Pancreas (tissue), 10 donors: ENCODE results near the gene GATA6. TPM values are rescaled to one million over a fixed set of nuclear protein-coding genes. Genes with fewer than 3 reads are reported as not detected.
A peak's percentile ranks its signal among the peaks of the same experiment; 100 is the strongest.
"Not testable (repeated sequence)": the region's sequence is repeated elsewhere in the genome, so short reads cannot be mapped to it uniquely, and the experiment has no call there.

Experiments
- ATAC-seq, 4 donors: fragments of 200-7000 bp; cut with Tn5 transposase; one replicate each; pipeline versions ENCODE4 v1.8.0 to v1.9.1; 2020; ENCODE audit warnings: mild to moderate bottlenecking in 4 of 4, moderate library complexity in 4 of 4
- DNase-seq, 6 donors: peaks; one replicate each; pipeline ENCODE4 v3.0.0-alpha.2; 2020
- FAIRE-seq: peaks from 2 replicates; lab custom pipeline; 2012; peaks lifted over from hg19 to GRCh38; lab: Jason Lieb, UNC
- H3K27ac ChIP-seq, 4 donors: fragments of 200-600 bp; sonication (generic); 1 replicate in 3 of 4; 2 replicates in 1 of 4; pipeline versions ENCODE4 v1.5.0 to v1.8.0; 2020
- H3K27me3 ChIP-seq, 4 donors: fragments of 200-600 bp; one replicate each; pipeline ENCODE4 v1.8.0; 2021
- H3K36me3 ChIP-seq, 3 donors: fragments of 200-600 bp; sonication (generic) in 1 of 3; one replicate each; pipeline versions ENCODE4 v1.5.0 to v1.8.0; 2020 to 2021
- H3K4me1 ChIP-seq, 3 donors: fragments of 200-600 bp; one replicate each; pipeline ENCODE4 v1.8.0; 2021
- H3K4me3 ChIP-seq, 4 donors: fragments of 200-600 bp; sonication (generic) in 2 of 4; one replicate each; pipeline versions ENCODE4 v1.5.0 to v1.8.0; 2020 to 2021
- H3K9me3 ChIP-seq, 4 donors: fragments of 200-600 bp; one replicate each; pipeline ENCODE4 v1.8.0; 2021
- CTCF ChIP-seq, 4 donors: fragments of 200-600 bp; sonication (generic) in 3 of 4; IDR thresholded peaks; one replicate each; pipeline versions ENCODE4 v1.5.0 to v1.8.0; 2021; ENCODE audit warnings: antibody characterized with exemption in 4 of 4
- whole genome bisulfite sequencing, 2 donors: extraction: QIAGEN DNeasy Blood & Tissue Kit; methylation state at CpG; one replicate each; pipeline ENCODE4 v1.1.7; 2013; 5-methylcytosine and 5-hydroxymethylcytosine counted together
- intact Hi-C, 3 donors: fragments of 100-400 bp; cut with DNase I; formaldehyde crosslinking; loops; one replicate each; pipeline versions ENCODE4 v1.11.1 to v1.14.2; 2022
- polyA plus RNA-seq, 2 donors: library from polyadenylated mRNA; stranded (reverse); fragments of 200-250 nt; gene quantifications; one replicate each; pipeline ENCODE4 v1.2.3, GENCODE V29; 2013
- total RNA-seq, 6 donors: library from RNA; stranded (reverse); fragmentation: NEBNext Ultra II Directional in 4 of 6; extraction: Animal tissue kit (Norgen Biotek cat#: 25700) in 4 of 6; gene quantifications; one replicate each; pipeline versions ENCODE4 v1.2.1 to v1.2.4, GENCODE V29; 2021 to 2023
- donor health status: healthy with polysubstance abuse.
- donor health status: DM: no; HTN: no; CAD: no; lungs with moderate emphysema.
- donor health status: DM: no; HTN: no; CAD: no.
- donor health status: control.
- donor health status: control.
- donor health status: Bipolar disorder and iron deficiency.
- donor health status: DM: yes; HTN: yes; CAD: no.
- donor health status: DM: no; HTN: no; CAD: no.
- donor health status: DM: no; HTN: no; CAD: no.
- donor health status: DM: yes; HTN: yes; CAD: no.

GATA6 gene
- total and polyA plus RNA-seq, 8 donors = 15.4 to 36.4 (median 21.8) TPM

GRCh38 chr18:22182884-22183697 lies 13.7 kb downstream of the GATA6 start:
- no peak overlapping the region for H3K4me3 ChIP-seq
- no peak for DNase-seq
- intact Hi-C loops = no loop called here
- WGBS, 2 donors = 39 to 43% methylated on average over 4 of the region's 4 CpGs
- H3K27me3 ChIP-seq = no peaks in the 10 kb centered on the region
- H3K36me3 ChIP-seq = peaks cover 0 to 39% (median 3%) of the 10 kb centered on the region in 3 donors
- FAIRE-seq = no peak
- ATAC-seq = no peak
- H3K4me1 ChIP-seq = peaks cover 63 to 92% (median 69%) of the 10 kb centered on the region in 3 donors
- peak overlapping the region in 2 of 4 donors; percentile 80 for H3K27ac ChIP-seq
- no peaks in the 10 kb centered on the region for H3K9me3 ChIP-seq
- no peak for TF ChIP-seq CTCF (IDR thresholded peaks at IDR 0.05)

- FAIRE-seq (no peak), ATAC-seq (no peak), DNase-seq (peak in 1 of 6 donors; percentile 5)
- Histone ChIP-seq H3K27ac (peak overlapping the region in 2 of 4 donors; percentile 80), H3K27me3 (no peaks in the 10 kb centered on the region), H3K36me3 (peaks cover 0 to 41% (median 3%) of the 10 kb centered on the region in 3 donors), H3K9me3 (no peaks in the 10 kb centered on the region), H3K4me3 (no peak overlapping the region), H3K4me1 (peaks cover 69 to 91% (median 75%) of the 10 kb centered on the region in 3 donors)
- intact Hi-C loops = no loop called here
- TF ChIP-seq CTCF (IDR thresholded peaks at IDR 0.05) = no peak
- 12 to 25% methylated on average over 3 of the region's 3 CpGs for WGBS, 2 donors
Observed at GRCh38 chr18:22183698-22184170, 14.3 kb downstream of the GATA6 start.

- not testable (repeated sequence) for H3K27me3 ChIP-seq
- ATAC-seq = peak in 2 of 4 donors; percentile 30 to 44
- 60 to 67% methylated on average over 8 of the region's 8 CpGs for WGBS, 2 donors
Observed at GRCh38 chr18:22184573-22184972, 15.2 kb downstream of the GATA6 start.

GRCh38 chr18:22185273-22185672 lies 15.9 kb downstream of the GATA6 start:
- no peak for TF ChIP-seq CTCF (IDR thresholded peaks at IDR 0.05)
- H3K4me3 ChIP-seq = no peak overlapping the region
- peak overlapping the region; percentile 5 to 80 (median 46) for H3K27ac ChIP-seq
- peak in 3 of 6 donors; percentile 61 to 75 (median 65) for DNase-seq
- WGBS, 2 donors = 35 to 50% methylated on average over 6 of the region's 6 CpGs
- H3K27me3 ChIP-seq = no peaks in the 10 kb centered on the region
- H3K36me3 ChIP-seq = peaks cover 0 to 46% (median 3%) of the 10 kb centered on the region in 3 donors
- FAIRE-seq = no peak
- ATAC-seq = peak; percentile 15 to 44 (median 30)
- no peaks in the 10 kb centered on the region for H3K9me3 ChIP-seq
- H3K4me1 ChIP-seq = peaks cover 80 to 91% (median 80%) of the 10 kb centered on the region in 3 donors
- intact Hi-C loops = no loop called here

More at GRCh38 chr18:22184573-22184972, 15.2 kb downstream of the GATA6 start:
- Histone ChIP-seq H3K27ac (peak overlapping the region; percentile 5 to 80 (median 58)), H3K36me3 (peaks cover 0 to 46% (median 3%) of the 10 kb centered on the region in 3 donors), H3K4me1 (peaks cover 76 to 91% (median 82%) of the 10 kb centered on the region in 3 donors)
- DNase-seq, FAIRE-seq, intact Hi-C loops, H3K4me3 ChIP-seq, H3K9me3 ChIP-seq: not testable (repeated sequence)

GRCh38 chr18:22185771-22186386 lies 16.5 kb downstream of the GATA6 start:
- intact Hi-C loops = no loop called here
- WGBS, 2 donors = 43 to 53% methylated on average over 10 of the region's 10 CpGs
- Histone ChIP-seq H3K36me3 (peaks cover 0 to 46% (median 3%) of the 10 kb centered on the region in 3 donors), H3K4me3 (no peak overlapping the region), H3K27me3 (no peaks in the 10 kb centered on the region), H3K4me1 (peaks cover 74 to 85% (median 79%) of the 10 kb centered on the region in 3 donors), H3K27ac (peak overlapping the region; percentile 12 to 80 (median 50)), H3K9me3 (no peaks in the 10 kb centered on the region)
- FAIRE-seq (no peak), ATAC-seq (peak; percentile 23 to 66 (median 46)), DNase-seq (peak in 1 of 6 donors; percentile 20)
- no peak for TF ChIP-seq CTCF (IDR thresholded peaks at IDR 0.05)
